SH-SY5Y (cell line): ENCODE measurements around the gene EPS15.

Experiments
- GATA2 ChIP-seq: IDR thresholded peaks from 2 replicates; pipeline ENCODE4 v1.6.1; 2011; ENCODE audit warnings: mild to moderate bottlenecking, low read depth, low read length
- GATA3 ChIP-seq: IDR thresholded peaks from 2 replicates; pipeline ENCODE4 v1.6.1; 2011; ENCODE audit warnings: low read depth, mild to moderate bottlenecking, low read length, moderate library complexity

GRCh38 chr1:51564124-51564523 is 45.1 kb upstream of the EPS15 start:
- TF ChIP-seq GATA2, result no peak
- TF ChIP-seq GATA3, result no peak
